Aortic smooth muscle cell (primary cell): ENCODE data around the gene PITPNM1. TPM values are rescaled to one million over a fixed set of nuclear protein-coding genes. Genes with fewer than 3 reads are reported as not detected.

ENCODE experiments used
- total RNA-seq: library from RNA; depleted of rRNA; stranded (reverse); fragments of >200 nt; gene quantifications from 2 replicates; pipeline ENCODE4 v1.2.3, GENCODE V29; 2014

Gene PITPNM1
- 28.8 and 41.4 TPM in 2 replicates for total RNA-seq

DNA sequence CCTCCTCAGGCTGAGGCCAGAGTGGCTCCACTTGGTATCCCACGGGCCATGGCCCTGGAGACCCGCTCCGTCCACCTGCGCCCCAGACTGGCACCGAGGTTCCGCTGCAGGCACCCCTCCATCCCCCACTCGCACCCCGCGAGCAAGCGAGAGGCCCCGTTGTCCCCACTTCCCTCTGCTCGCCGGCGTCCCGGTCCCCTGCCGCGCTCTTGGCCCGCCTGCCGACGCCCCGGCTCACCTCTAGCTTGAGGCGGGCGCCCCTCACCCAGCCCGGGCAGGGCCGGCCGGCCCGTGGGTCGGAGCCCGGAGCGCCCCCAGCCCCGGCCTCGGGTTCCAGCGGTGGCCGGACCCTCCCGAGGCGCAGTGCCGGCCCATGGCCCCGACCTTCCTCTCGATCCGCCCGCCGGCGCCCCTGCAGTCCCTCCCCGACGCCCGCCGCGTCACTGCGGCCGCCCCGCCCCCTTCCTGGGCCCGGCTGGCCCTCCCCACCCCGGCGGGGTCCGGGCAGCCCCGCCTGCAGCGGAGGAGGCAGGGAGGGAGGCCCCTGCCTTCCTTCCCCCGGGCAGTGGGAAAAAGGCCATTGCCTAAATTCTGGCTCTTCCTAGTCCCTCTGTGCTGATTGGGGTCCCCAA is at the start of gene PITPNM1:
Gene PITPNM1 (minus strand): TSS at position 414 of the 632 bp plus-strand sequence. CDS start 1,183 bp downstream, outside the sequence.

DNA sequence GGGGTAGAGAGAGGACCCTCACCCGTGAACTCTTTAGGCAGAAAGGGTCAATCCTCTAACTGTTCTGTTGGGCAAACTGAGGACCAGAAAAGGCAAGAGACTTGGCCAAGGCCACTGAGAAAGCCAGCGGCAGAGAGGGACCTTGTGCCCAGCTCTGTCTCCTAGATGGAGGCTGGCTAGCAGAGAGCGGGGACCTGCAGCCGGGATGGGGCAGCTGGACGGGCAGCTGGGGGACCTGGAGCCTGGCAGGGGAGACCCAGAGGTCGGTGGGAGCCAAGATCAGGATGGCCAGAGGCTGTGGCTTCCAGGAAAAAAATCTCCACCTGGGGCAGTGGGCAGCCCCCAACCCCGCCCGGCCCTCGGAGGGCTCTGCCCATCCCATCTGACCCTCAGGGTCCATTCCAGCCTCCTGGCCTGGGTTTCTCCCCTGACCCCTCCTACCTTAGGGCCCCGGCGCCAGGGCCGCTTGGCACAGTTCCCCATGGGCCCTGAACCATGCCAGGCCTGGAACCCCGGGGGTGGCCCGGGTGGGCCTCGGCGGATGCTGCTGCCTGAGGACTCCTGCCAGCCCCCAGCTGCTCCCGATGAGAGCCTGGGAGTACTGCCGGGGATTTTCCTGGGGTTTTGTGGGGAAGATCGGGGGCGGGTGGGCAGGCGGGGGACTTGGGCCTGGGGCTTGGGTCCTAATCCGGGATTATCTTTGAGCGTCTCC is 17.8 kb upstream of the PITPNM1 start, which contains the start of gene CABP2:
Gene CABP2 (minus strand): TSS at position 603 of the 712 bp plus-strand sequence. CDS start 120 bp downstream, at position 483.

DNA sequence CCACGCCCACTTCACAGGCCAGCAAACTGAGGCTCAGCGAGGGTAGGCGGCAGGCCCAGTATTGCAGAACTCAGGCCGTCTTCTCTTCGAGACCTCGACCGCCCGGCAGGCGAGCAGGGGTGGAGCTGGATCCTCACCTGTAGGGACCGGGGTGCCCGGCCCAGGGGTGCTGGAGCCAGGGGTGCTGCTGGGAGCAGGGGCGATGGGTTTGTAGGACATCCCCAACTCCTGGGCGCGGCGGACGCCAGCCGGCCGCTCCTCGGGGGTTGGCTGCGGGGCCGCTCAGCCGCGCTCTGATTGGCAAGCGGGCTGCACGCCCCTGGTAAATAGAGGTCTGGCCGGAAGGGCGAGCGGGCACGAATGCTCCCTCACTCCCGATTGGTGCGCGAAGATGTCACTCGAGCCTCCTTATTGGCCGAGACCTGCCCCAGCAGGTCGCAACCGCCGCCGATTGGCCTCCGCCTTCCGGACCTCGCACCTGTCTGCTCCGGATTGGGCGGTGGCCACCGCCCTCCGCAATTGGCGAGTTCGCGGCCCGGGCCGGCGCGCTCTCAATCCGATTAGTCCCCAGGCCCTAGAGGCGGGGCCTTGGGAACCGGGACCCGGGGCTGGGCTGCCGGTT is 2.8 kb upstream of the PITPNM1 start, which contains the start of gene CDK2AP2:
Gene CDK2AP2 (minus strand): TSS at position 299 of the 622 bp plus-strand sequence. CDS start 80 bp downstream, at position 219.

DNA sequence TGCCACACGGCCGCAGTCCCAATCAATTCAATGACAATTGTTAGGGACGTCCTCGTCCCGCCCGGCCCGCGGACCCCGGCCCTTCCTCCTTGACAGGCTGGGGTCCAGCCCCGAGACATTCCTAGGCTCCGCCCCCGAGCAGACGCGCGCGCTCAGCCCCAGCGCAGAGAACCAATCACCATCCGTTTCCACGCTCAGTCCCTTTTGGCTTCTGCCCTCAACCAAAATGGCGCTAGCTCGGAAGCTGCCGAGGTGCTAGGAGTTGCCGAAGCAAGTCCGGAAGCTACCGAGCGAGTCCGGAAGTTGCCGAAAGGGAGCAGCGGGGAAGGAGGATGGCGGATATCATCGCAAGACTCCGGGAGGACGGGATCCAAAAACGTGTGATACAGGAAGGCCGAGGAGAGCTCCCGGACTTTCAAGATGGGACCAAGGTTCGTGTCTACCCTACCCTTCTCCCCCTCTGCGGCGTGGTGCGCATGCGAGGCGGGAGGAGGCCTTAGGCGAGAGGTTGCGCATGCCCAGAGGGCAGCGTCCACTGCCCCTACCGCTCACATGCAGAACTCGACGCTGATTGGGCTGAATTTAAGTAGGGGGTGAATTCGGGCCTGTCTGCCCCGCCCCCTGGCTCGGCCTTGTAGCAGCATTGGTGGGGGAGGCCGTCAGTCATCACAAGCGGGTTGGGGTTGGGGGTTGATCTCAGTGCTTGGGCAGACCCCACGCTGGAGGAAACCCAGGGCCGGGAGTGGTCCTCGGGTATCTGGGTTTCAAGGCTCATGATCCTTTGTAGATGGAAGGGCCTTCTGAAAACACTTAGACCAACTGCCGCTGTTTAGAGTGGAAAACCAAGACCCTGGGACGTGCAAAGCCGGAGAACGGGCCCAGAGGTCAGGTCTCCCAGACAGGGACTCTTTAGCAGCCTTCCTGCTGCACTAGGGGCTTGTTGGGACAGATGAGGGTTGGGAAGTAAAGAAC is 22.1 kb downstream of the PITPNM1 start, which contains the start of gene AIP:
Gene AIP (plus strand): TSS at position 200 of the 972 bp plus-strand sequence. CDS start 133 bp downstream, at position 333.

DNA sequence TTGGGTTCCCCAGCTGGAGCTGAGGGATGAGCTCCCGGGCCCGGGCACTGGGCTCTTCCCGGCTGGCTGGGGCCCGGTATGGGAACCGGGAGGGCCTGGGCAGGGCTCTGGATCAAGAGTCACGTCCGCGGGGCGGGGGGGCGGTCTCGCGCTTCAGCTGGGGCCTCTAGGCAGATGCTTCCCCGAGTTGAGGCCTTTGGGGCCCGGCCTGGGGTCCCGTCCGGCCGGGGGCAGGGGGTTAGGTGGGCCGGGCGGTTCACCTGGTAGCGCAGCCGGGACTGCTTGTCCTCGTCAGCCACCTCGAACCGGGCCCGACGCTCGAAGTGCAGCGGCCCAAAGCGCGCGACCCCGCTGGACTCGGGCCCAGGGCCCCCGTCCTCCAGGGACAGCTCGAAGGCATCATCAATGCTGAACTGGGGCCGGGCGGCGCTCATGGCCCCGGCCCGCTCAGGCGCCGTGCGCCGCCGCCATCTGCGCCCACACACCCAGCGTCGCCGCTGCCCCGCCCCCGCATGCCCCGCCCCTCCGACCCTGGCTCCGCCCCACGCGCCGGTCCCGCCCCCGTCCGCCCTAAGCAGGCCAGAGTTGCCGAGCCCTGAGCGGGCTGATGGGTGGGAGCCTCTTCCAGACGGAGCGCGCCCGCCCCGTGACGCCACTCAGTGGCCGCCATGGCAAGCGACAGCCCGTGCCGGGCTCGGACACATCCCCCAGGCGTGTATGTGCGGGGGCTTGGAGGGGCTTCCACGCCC is 36.2 kb downstream of the PITPNM1 start, which contains the start of gene TMEM134:
Gene TMEM134 (minus strand): TSS at position 493 of the 749 bp plus-strand sequence. CDS start 59 bp downstream, at position 434.

DNA sequence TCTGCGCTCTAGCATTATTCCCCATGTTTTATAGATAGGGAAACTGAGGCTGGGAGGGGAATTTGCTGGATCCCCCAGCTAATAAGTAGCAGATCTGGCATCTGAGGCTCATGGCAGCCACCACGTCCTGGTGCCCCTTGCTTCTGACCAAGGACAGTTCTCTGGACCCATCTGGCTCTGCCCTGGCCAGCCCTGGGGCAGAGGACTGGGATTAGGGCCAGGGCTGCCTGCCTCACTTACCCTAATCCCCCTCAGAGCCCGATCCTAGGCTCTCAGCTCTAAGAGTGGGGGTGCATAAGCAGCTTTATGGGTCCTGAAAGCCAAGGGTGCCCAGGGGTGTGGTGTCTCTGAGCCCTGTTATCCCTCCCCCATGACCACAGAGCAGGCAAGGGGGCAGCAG is 50.1 kb downstream of the PITPNM1 start, which contains the start of gene CABP4:
Gene CABP4 (plus strand): TSS at position 301 of the 400 bp plus-strand sequence. CDS start 70 bp downstream, at position 371.

DNA sequence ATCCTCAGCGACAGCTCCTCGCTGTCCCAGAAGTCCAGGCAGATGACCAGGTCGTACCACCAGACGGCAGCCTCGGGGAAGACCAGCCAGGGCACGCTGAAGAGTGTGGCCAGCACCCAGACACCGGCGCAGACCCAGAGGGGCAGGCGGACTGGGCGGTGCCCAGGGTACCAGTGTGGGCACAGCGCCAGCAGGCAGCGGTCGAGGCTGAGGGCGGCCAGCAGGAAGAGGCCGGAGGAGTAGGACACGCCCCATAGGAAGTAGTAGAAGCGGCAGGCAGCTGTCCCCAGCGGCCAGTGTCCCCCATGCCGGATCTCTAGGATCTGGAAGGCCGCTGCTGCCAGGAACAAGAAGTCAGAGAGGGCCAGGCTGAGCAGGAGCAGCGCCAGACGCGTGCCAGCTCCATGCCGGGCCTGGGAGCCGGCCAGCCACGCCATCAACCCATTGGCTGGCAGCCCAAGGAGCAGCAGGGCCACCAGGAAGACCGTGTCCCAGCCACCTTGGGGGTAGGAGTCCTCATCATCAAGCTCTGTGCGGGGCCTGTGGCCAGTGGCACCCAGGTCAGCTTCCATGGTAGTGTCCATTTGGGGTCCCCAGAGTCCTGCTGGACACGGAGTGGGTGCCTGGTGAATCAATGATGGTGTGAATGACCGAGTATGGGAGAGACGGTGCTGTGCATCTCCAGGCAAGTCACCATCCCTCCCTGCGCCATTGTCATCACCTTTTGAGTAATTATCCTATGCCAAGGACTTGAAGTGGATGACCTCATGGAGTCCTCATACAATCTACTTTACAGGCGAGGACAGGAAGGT is 52.8 kb downstream of the PITPNM1 start, which contains the start of gene GPR152:
Gene GPR152 (minus strand): TSS at position 589 of the 812 bp plus-strand sequence. CDS start 5 bp downstream, at position 584.

Other genes with a start within 250 kb of the PITPNM1 start
- 26.0 and 31.7 TPM in 2 replicates for gene GRK2, start 238.9 kb downstream of the PITPNM1 start, total RNA-seq
- 46.2 and 58.3 TPM in 2 replicates for gene ANKRD13D, start 216.1 kb downstream of the PITPNM1 start, total RNA-seq
- gene SSH3, start 201.8 kb downstream of the PITPNM1 start, total RNA-seq = 8.9 and 11.1 TPM in 2 replicates
- gene POLD4, start 151.8 kb downstream of the PITPNM1 start, total RNA-seq = 38.7 and 39.3 TPM in 2 replicates
- 4.7 and 7.7 TPM in 2 replicates for gene CLCF1, start 131.8 kb downstream of the PITPNM1 start, total RNA-seq
- gene RAD9A, start 113.4 kb downstream of the PITPNM1 start, total RNA-seq = 5.2 and 5.8 TPM in 2 replicates
- 146 and 165 TPM in 2 replicates for gene PPP1CA, start 103.5 kb downstream of the PITPNM1 start, total RNA-seq
- not detected in 2 replicates for gene TBC1D10C, start 101.3 kb downstream of the PITPNM1 start, total RNA-seq
- 0.13 and 0.75 TPM in 2 replicates for gene CARNS1, start 89.7 kb downstream of the PITPNM1 start, total RNA-seq
- gene RPS6KB2, start 76.9 kb downstream of the PITPNM1 start, total RNA-seq = 42.8 and 53.8 TPM in 2 replicates
- 0.25 and 0.26 TPM in 2 replicates for gene PTPRCAP, start 67.7 kb downstream of the PITPNM1 start, total RNA-seq
- 128 and 130 TPM in 2 replicates for gene CORO1B, start 61.9 kb downstream of the PITPNM1 start, total RNA-seq
- gene GPR152, start 52.6 kb downstream of the PITPNM1 start, total RNA-seq = not detected in 2 replicates
- gene CABP4, start 50.0 kb downstream of the PITPNM1 start, total RNA-seq = 0.19 and 0.26 TPM in 2 replicates
- gene TMEM134, start 36.1 kb downstream of the PITPNM1 start, total RNA-seq = 20.5 and 21.1 TPM in 2 replicates
- 87.0 and 102 TPM in 2 replicates for gene AIP, start 22.3 kb downstream of the PITPNM1 start, total RNA-seq
- 15.4 and 16.2 TPM in 2 replicates for gene CDK2AP2, start 2.8 kb upstream of the PITPNM1 start, total RNA-seq
- gene CABP2, start 18.1 kb upstream of the PITPNM1 start, total RNA-seq = not detected in 2 replicates
- gene GSTP1, start 78.4 kb upstream of the PITPNM1 start, total RNA-seq = 1,013 and 1,126 TPM in 2 replicates
- 164 and 209 TPM in 2 replicates for gene NDUFV1, start 101.6 kb upstream of the PITPNM1 start, total RNA-seq
- 5.1 and 7.3 TPM in 2 replicates for gene NUDT8, start 124.6 kb upstream of the PITPNM1 start, total RNA-seq
- gene TBX10, start 134.4 kb upstream of the PITPNM1 start, total RNA-seq = not detected in 2 replicates
- gene ACY3, start 145.4 kb upstream of the PITPNM1 start, total RNA-seq = not detected in 2 replicates
- not detected in 2 replicates for gene ALDH3B2, start 169.3 kb upstream of the PITPNM1 start, total RNA-seq